Endothelial cell of umbilical vein (primary cell): ENCODE data around the gene PLAC1. TPM values are rescaled to one million over a fixed set of nuclear protein-coding genes. Genes with fewer than 3 reads are reported as not detected.

Source experiments
- BruUV-seq: library from RNA; stranded (reverse); fragments of 400-500 nt; replicated peaks from 2 replicates; lab custom pipeline; 2021; lab: Mats Ljungman, UMichigan
- CTCF ChIA-PET: fragments of 300-600, 350-600 bp; sonication (Branson Sonifier 250); formaldehyde crosslinking; loops from one replicate; lab custom pipeline; 2021; ENCODE audit warnings: antibody characterized with exemption, inconsistent platforms; lab: Charles Lee
- POLR2A ChIA-PET: fragments of 300-600, 350-600 bp; sonication (Branson Sonifier 250); formaldehyde crosslinking; loops from one replicate; lab custom pipeline; 2021; ENCODE audit warnings: antibody characterized with exemption, inconsistent platforms; lab: Charles Lee
- DNase-seq: peaks from one replicate; pipeline ENCODE4 v3.0.0-alpha.2; 2011; ENCODE audit warnings: low read depth, low spot score
- FAIRE-seq: peaks from 2 replicates; lab custom pipeline; 2011; peaks lifted over from hg19 to GRCh38; lab: Jason Lieb, UNC
- H2AFZ ChIP-seq: 2 replicates; pipeline ENCODE4 v1.6.0; 2012; ENCODE audit warnings: low read depth, low read length, control low read depth, inconsistent platforms
- H3K27ac ChIP-seq: 2 replicates; pipeline ENCODE4 v1.5.1; 2011; ENCODE audit warnings: low read depth, mild to moderate bottlenecking, control low read depth, low read length, moderate library complexity; ENCODE audit not compliant: insufficient read depth
- H3K27me3 ChIP-seq, 2 experiments: 2 replicates each; pipeline versions ENCODE4 v1.6.0 to v1.6.1; 2011; ENCODE audit warnings: low read length in 2 of 2, mixed read lengths in 1 of 2; ENCODE audit not compliant: control insufficient read depth in 2 of 2, insufficient read depth in 2 of 2
- H3K36me3 ChIP-seq, 2 experiments: 2 replicates in 1 of 2; 3 replicates in 1 of 2; pipeline ENCODE4 v1.5.1; 2011; ENCODE audit warnings: low read length in 2 of 2, mild to moderate bottlenecking in 1 of 2, moderate library complexity in 1 of 2; ENCODE audit not compliant: control insufficient read depth in 2 of 2, insufficient read depth in 2 of 2; ENCODE audit errors: extremely low read depth in 1 of 2
- H3K4me1 ChIP-seq: 3 replicates; pipeline ENCODE4 v1.5.1; 2011; ENCODE audit warnings: mild to moderate bottlenecking, low read length; ENCODE audit not compliant: control insufficient read depth, insufficient read depth; ENCODE audit errors: extremely low read depth
- H3K4me2 ChIP-seq: 2 replicates; pipeline ENCODE4 v1.6.1; 2011; ENCODE audit warnings: low read length, control low read depth, mixed read lengths; ENCODE audit not compliant: insufficient read depth
- H3K4me3 ChIP-seq, 3 experiments: fragments of 200-600 bp in 1 of 3; sonication (generic), shearing (Covaris generic) in 1 of 3; replicated peaks in 1 of 3; 2 replicates each; pipeline ENCODE4 v1.5.1; 2011 to 2016; ENCODE audit warnings: control low read depth in 3 of 3, low read length in 3 of 3, mild to moderate bottlenecking in 2 of 3, inconsistent platforms in 1 of 3, low read depth in 1 of 3, moderate library complexity in 1 of 3; ENCODE audit not compliant: insufficient read depth in 1 of 3
- H3K79me2 ChIP-seq: 2 replicates; pipeline ENCODE4 v1.6.0; 2012; ENCODE audit warnings: low read length, inconsistent platforms; ENCODE audit not compliant: control insufficient read depth, insufficient read depth
- H3K9ac ChIP-seq: replicated peaks from 2 replicates; pipeline ENCODE3; 2011; ENCODE audit warnings: low read length, control low read depth; ENCODE audit not compliant: insufficient read depth; ENCODE audit errors: extremely low read depth
- H3K9me1 ChIP-seq: replicated peaks from 3 replicates; pipeline ENCODE4 v1.6.0; 2011; ENCODE audit warnings: mild to moderate bottlenecking, low read length; ENCODE audit not compliant: control insufficient read depth, insufficient read depth; ENCODE audit errors: extremely low read depth
- H3K9me3 ChIP-seq: replicated peaks from 2 replicates; pipeline ENCODE4 v1.5.1; 2012; ENCODE audit warnings: low read length, inconsistent platforms; ENCODE audit not compliant: control insufficient read depth, insufficient read depth
- H4K20me1 ChIP-seq: replicated peaks from 2 replicates; pipeline ENCODE3; 2011; ENCODE audit warnings: mild to moderate bottlenecking, low read length; ENCODE audit not compliant: control insufficient read depth, insufficient read depth; ENCODE audit errors: extremely low read depth
- CTCF ChIP-seq, 2 donors: IDR thresholded peaks; 1 replicate in 1 of 2; 2 replicates in 1 of 2; pipeline ENCODE4 v1.5.1; 2011; ENCODE audit warnings: low read length in 2 of 2, mild to moderate bottlenecking in 2 of 2, moderate library complexity in 2 of 2, control low read depth in 1 of 2, inconsistent platforms in 1 of 2, low read depth in 1 of 2; ENCODE audit not compliant: insufficient read depth in 1 of 2; ENCODE audit errors: extremely low read depth in 1 of 2
- EZH2 ChIP-seq: IDR thresholded peaks from 2 replicates; pipeline ENCODE4 v1.6.1; 2012; ENCODE audit warnings: borderline replicate concordance, low read depth, mild to moderate bottlenecking, moderate library complexity, low read length, inconsistent platforms; ENCODE audit not compliant: severe bottlenecking
- FOS ChIP-seq: IDR thresholded peaks from 2 replicates; pipeline ENCODE4 v1.6.1; 2011; ENCODE audit warnings: mild to moderate bottlenecking, low read length, moderate library complexity, borderline replicate concordance; ENCODE audit not compliant: insufficient read depth
- GATA2 ChIP-seq: IDR thresholded peaks from 2 replicates; pipeline ENCODE4 v1.7.0; 2011; ENCODE audit warnings: low read depth, mild to moderate bottlenecking, moderate library complexity, mixed read lengths, low read length; ENCODE audit not compliant: insufficient read length, insufficient read depth
- JUN ChIP-seq: IDR thresholded peaks from 2 replicates; pipeline ENCODE4 v1.6.1; 2011; ENCODE audit warnings: borderline replicate concordance, low read depth; ENCODE audit not compliant: insufficient read length, insufficient read depth
- MYC ChIP-seq: IDR thresholded peaks from one replicate; pipeline ENCODE4 v1.6.1; 2011; ENCODE audit warnings: mild to moderate bottlenecking, low read depth, low read length
- POLR2A ChIP-seq: IDR thresholded peaks from 2 replicates; pipeline ENCODE4 v1.6.1; 2012; ENCODE audit warnings: low read depth, mild to moderate bottlenecking, control low read depth, low read length
- POLR2AphosphoS5 ChIP-seq: IDR thresholded peaks from 2 replicates; pipeline ENCODE4 v1.6.1; 2012; ENCODE audit warnings: low read depth, mild to moderate bottlenecking, control low read depth, low read length, moderate library complexity; ENCODE audit not compliant: insufficient read depth
- dilution Hi-C: fragments of 300-500 bp; cut with MboI; formaldehyde crosslinking; loops from one replicate; pipeline ENCODE4 v1.15.0; 2019; ENCODE audit warnings: low sequenced_read_pairs; ENCODE audit not compliant: extremely low pct_ligation_motif_present
- intact Hi-C: fragments of 100-400 bp; cut with micrococcal nuclease; formaldehyde crosslinking; loops from one replicate; pipeline ENCODE4 v1.10.0; 2022
- polyA plus RNA-seq, 4 experiments: library from polyadenylated mRNA; depleted of rRNA in 3 of 4; stranded (reverse) in 3 of 4; unstranded in 1 of 4; fragments of >200 nt; gene quantifications; 2 replicates each; pipeline versions ENCODE4 v1.2.1 to v1.2.3, GENCODE V29; 2011 to 2012; ENCODE audit warnings: missing spikeins in 1 of 4
- total RNA-seq: library from RNA; stranded (reverse); gene quantifications from 2 replicates; pipeline ENCODE4 v1.2.3, GENCODE V29; 2021
- TF ChIP-seq, protein P1 (sequence below): IDR thresholded peaks from 2 replicates; pipeline ENCODE4 v1.6.1; 2011; ENCODE audit not compliant: insufficient read depth, insufficient read length

PLAC1 gene
- total and polyA plus RNA-seq, 2 donors (not counting 3 experiments of a cell fraction or from before 2014, with no cell fraction given), result 0.58 to 2.4 TPM

DNA sequence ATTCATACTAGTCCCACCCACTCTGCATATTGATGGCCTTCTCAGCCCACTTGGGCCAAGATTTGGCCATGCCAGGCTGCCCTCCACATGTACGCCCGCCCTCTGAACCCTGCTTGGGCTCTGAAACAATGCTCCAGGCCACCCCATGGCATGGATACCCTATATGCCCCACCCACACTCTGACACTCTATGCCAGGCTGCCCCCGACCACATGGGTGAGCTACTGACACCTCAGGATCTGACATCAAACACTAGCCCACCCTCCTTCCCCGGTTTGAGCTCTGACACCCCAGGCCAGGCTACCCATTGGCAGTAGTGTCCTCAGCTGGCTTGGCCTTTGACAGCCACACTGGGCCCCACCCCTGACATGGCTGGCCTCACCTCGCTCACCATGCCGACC is 128.8 kb downstream of the PLAC1 start:
- Histone ChIP-seq H3K36me3 (no peaks in the 10 kb centered on the region), H3K4me2 (no peak overlapping the region), H2AFZ (no peak overlapping the region), H3K79me2 (no peaks in the 10 kb centered on the region), H4K20me1 (no peaks in the 10 kb centered on the region), H3K27me3 (no peaks in the 10 kb centered on the region), H3K9me1 (no peaks in the 10 kb centered on the region), H3K4me1 (peaks cover 20% of the 10 kb centered on the region), H3K9ac (no peak overlapping the region), H3K27ac (no peak overlapping the region), H3K9me3 (no peaks in the 10 kb centered on the region), H3K4me3 (no peak overlapping the region)
- intact Hi-C loops (no loop called here), dilution Hi-C loops (no loop called here)
- BruUV-seq, result no TSS peak
- no peak for DNase-seq
- CTCF ChIA-PET, result no interaction called here
- POLR2A ChIA-PET, result no interaction called here
- TF ChIP-seq MYC (no peak), POLR2A (no peak), CTCF (IDR thresholded peaks at IDR 0.05; ENCODE audit: extremely low read depth in 1 of 2, insufficient read depth in 1 of 2, low read depth in 1 of 2, low read length in 2 of 2) (no peak), GATA2 (no peak), JUN (no peak), POLR2AphosphoS5 (no peak), EZH2 (no peak), FOS (no peak)
- TF ChIP-seq, protein P1, sequence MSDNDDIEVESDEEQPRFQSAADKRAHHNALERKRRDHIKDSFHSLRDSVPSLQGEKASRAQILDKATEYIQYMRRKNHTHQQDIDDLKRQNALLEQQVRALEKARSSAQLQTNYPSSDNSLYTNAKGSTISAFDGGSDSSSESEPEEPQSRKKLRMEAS, result no peak
- no peak for FAIRE-seq
